K562 (cell line): ENCODE results near the gene C1RL. TPM values are rescaled to one million over a fixed set of nuclear protein-coding genes. Genes with fewer than 3 reads are reported as not detected.

Experiments
- BRD9 ChIP-seq: fragments of 450-650 bp; IDR thresholded peaks from 2 replicates; pipeline ENCODE4 v1.6.1; 2018; ENCODE audit warnings: low read depth; ENCODE audit not compliant: partially characterized antibody
- CREM ChIP-seq: IDR thresholded peaks from 2 replicates; pipeline ENCODE4 v1.6.1; 2014; ENCODE audit warnings: antibody characterized with exemption, low read depth
- IFI16 ChIP-seq: fragments of 250-450 bp; sonication (Bioruptor Pico); IDR thresholded peaks from 2 replicates; pipeline ENCODE4 v2.1.2; 2022; ENCODE audit warnings: mild to moderate bottlenecking, inconsistent platforms
- MAZ ChIP-seq, 2 experiments: fragments of 450-650 bp in 1 of 2; sonication (generic) in 1 of 2; formaldehyde crosslinking; IDR thresholded peaks in 1 of 2; conservative IDR thresholded peaks in 1 of 2; 2 replicates each; pipeline versions ENCODE4 v1.4.0 to v1.5.0; 2020; ENCODE audit warnings: mild to moderate bottlenecking in 1 of 2, missing genetic modification reagents in 1 of 2
- NFRKB ChIP-seq: fragments of 450-650 bp; IDR thresholded peaks from 2 replicates; pipeline ENCODE4 v1.6.1; 2016; ENCODE audit warnings: low read depth
- PHF20 ChIP-seq: fragments of 450-650 bp; IDR thresholded peaks from 2 replicates; pipeline ENCODE4 v1.6.1; 2018; ENCODE audit not compliant: partially characterized antibody
- RAD51 ChIP-seq: fragments of 450-650 bp; IDR thresholded peaks from 2 replicates; pipeline ENCODE4 v1.7.1; 2016; ENCODE audit warnings: low read depth, mild to moderate bottlenecking, borderline replicate concordance
- RB1 ChIP-seq: fragments of 450-650 bp; IDR thresholded peaks from 2 replicates; pipeline ENCODE4 v1.6.1; 2017; ENCODE audit warnings: low read depth, mild to moderate bottlenecking
- RBM15 ChIP-seq: fragments of 200-400 bp; formaldehyde crosslinking; IDR thresholded peaks from 2 replicates; pipeline ENCODE4 v1.6.1; 2018; ENCODE audit warnings: mild to moderate bottlenecking, low read length, moderate library complexity; ENCODE audit not compliant: insufficient read depth
- RNF2 ChIP-seq: sonication (generic); IDR thresholded peaks from 2 replicates; pipeline ENCODE4 v1.6.1; 2016
- SRF ChIP-seq, 2 experiments: fragments of 250-450, 450-650 bp in 1 of 2; sonication (Bioruptor Pico) in 1 of 2; sonication (generic) in 1 of 2; formaldehyde crosslinking; IDR thresholded peaks; 2 replicates each; pipeline versions ENCODE4 v1.5.0 to v1.5.1; 2020 to 2022; ENCODE audit warnings: mild to moderate bottlenecking in 1 of 2, missing genetic modification reagents in 1 of 2
- SRSF1 ChIP-seq: fragments of 200-400 bp; formaldehyde crosslinking; IDR thresholded peaks from 2 replicates; pipeline ENCODE4 v1.6.1; 2017; ENCODE audit warnings: mild to moderate bottlenecking, low read depth, low read length, moderate library complexity
- TAF9B ChIP-seq: fragments of 450-650 bp; IDR thresholded peaks from 2 replicates; pipeline ENCODE4 v1.6.1; 2018; ENCODE audit warnings: mild to moderate bottlenecking; ENCODE audit not compliant: partially characterized antibody
- TARDBP ChIP-seq: fragments of 450-650 bp; IDR thresholded peaks from 2 replicates; pipeline ENCODE4 v1.6.1; 2016
- TBL1XR1 ChIP-seq, 2 experiments: IDR thresholded peaks; 2 replicates each; pipeline ENCODE4 v1.6.1; 2012; ENCODE audit warnings: improper control_type of control experiment in 2 of 2, low read length in 2 of 2, mild to moderate bottlenecking in 1 of 2
- TEAD2 ChIP-seq: fragments of 450-650 bp; IDR thresholded peaks from 2 replicates; pipeline ENCODE4 v1.6.1; 2016; ENCODE audit warnings: missing genetic modification characterization, control low read depth, missing compliant biosample characterization
- THRAP3 ChIP-seq: fragments of 450-650 bp; IDR thresholded peaks from 2 replicates; pipeline ENCODE4 v1.6.1; 2016; ENCODE audit warnings: mild to moderate bottlenecking, inconsistent platforms, borderline replicate concordance
- YY1 ChIP-seq, 3 experiments: IDR thresholded peaks; 2 replicates each; pipeline ENCODE4 v1.6.1; 2011; ENCODE audit warnings: low read length in 2 of 3, mild to moderate bottlenecking in 2 of 3, moderate library complexity in 2 of 3, borderline replicate concordance in 1 of 3, control low read depth in 1 of 3, low read depth in 1 of 3; ENCODE audit not compliant: insufficient read depth in 3 of 3, insufficient replicate concordance in 2 of 3, control insufficient read depth in 1 of 3, insufficient read length in 1 of 3; ENCODE audit errors: extremely low read depth in 1 of 3
- ZBTB7A ChIP-seq: IDR thresholded peaks from 2 replicates; pipeline ENCODE4 v1.6.1; 2011; ENCODE audit warnings: low read depth, mild to moderate bottlenecking, low read length, moderate library complexity, borderline replicate concordance; ENCODE audit not compliant: control insufficient read depth
- ZC3H4 ChIP-seq: sonication (generic); formaldehyde crosslinking; IDR thresholded peaks from 2 replicates; pipeline ENCODE4 v1.9.0; 2021; ENCODE audit warnings: missing genetic modification reagents, borderline replicate concordance
- ZFP30 ChIP-seq: fragments of 250-450 bp; sonication (Bioruptor Pico); IDR thresholded peaks from 2 replicates; pipeline ENCODE4 v1.8.0; 2022; ENCODE audit warnings: moderate library complexity, mild to moderate bottlenecking, inconsistent platforms, borderline replicate concordance
- ZFP36 ChIP-seq: fragments of 150-350 bp; IDR thresholded peaks from 2 replicates; pipeline ENCODE4 v1.6.1; 2018; ENCODE audit warnings: low read length, low read depth; ENCODE audit not compliant: partially characterized antibody
- ZNF143 ChIP-seq: sonication (generic); formaldehyde crosslinking; IDR thresholded peaks from 2 replicates; pipeline ENCODE4 v1.9.0; 2022; ENCODE audit warnings: mild to moderate bottlenecking, missing genetic modification reagents
- ZNF41 ChIP-seq: fragments of 250-450 bp; sonication (Bioruptor Pico); conservative IDR thresholded peaks from 2 replicates; pipeline ENCODE4 v1.4.0; 2020; ENCODE audit warnings: mild to moderate bottlenecking
- polyA plus RNA-seq, 8 experiments: library from polyadenylated mRNA; depleted of rRNA in 4 of 8; stranded (reverse) in 5 of 8; unstranded in 3 of 8; fragments of >200 nt; fragmentation: Nextera tagmentation in 2 of 8; fragmentation: Illumina TruSeq in 1 of 8; extraction: Ambion mirVana in 2 of 8; extraction: Trizol in 1 of 8; gene quantifications; 2 replicates each; pipeline versions ENCODE4 v1.2.1 to v1.2.3, GENCODE V29; 2011 to 2014; ENCODE audit warnings: inconsistent platforms in 1 of 8, missing spikeins in 1 of 8
- total RNA-seq, 7 experiments: library from RNA; depleted of rRNA in 6 of 7; stranded (reverse); fragments of >200 nt in 6 of 7; fragmentation: Illumina TruSeq in 2 of 7; extraction: Trizol in 2 of 7; gene quantifications; 2 replicates each; pipeline versions ENCODE4 v1.2.1 to v1.2.3, GENCODE V29; 2011 to 2021; ENCODE audit warnings: low replicate concordance in 1 of 7
- TF ChIP-seq, protein P1 (sequence below): IDR thresholded peaks from 2 replicates; pipeline ENCODE4 v1.6.1; 2011; ENCODE audit not compliant: insufficient read length; ENCODE audit errors: extremely low read depth
- TF ChIP-seq, protein P2 (sequence below), 3 experiments: IDR thresholded peaks in 2 of 3; conservative IDR thresholded peaks in 1 of 3; 2 replicates each; pipeline ENCODE4 v1.5.1; 2011 to 2012; ENCODE audit warnings: low read length in 3 of 3, mild to moderate bottlenecking in 3 of 3, control low read depth in 2 of 3, improper control_type of control experiment in 1 of 3, inconsistent platforms in 1 of 3, low read depth in 1 of 3, mixed read lengths in 1 of 3, moderate library complexity in 1 of 3; ENCODE audit not compliant: insufficient read depth in 2 of 3

C1RL gene
- total and polyA plus RNA-seq, 9 of the 15 experiments (the other 6 are each of a cell fraction or from before 2014, with no cell fraction given), result 1.4 to 10.7 (median 8.0) TPM

DNA sequence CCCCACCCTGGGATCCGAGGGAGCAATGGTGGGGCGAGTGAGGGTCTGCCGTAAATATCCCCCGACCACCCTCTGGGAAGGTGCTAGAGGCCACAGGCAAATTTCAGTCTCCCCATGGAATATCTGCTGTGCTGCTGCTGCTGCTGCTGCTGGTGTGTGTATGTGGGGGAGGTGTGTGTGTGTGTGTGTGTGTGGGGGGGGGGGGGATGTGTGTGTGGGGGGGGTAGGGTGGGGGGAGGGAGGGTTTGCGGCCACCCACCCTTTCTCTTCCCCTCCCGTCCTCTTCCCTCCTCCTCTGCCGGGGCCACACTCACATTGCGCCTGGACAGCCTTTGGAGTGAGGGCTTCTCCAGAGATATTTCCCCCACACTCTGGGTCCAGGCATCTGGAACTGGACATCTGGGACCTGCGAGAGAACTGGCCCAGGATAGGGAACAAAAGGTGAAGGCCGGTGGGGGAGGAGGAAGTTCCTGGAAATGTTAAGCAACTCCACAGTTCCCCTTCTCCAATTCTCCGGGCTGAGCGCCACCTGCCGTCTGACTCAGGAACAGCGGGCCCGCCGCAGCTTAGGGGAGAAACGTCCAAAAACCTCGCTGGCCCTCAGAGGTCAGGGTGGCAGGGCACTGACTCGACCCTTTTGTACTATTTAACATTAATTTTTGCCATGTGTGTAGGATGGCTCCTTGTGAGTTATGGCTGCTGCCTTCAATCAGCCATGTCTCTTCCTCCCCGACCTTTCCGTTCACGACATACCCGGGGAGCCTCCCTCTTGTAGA, at the start of gene C1RL (continued):
- TF ChIP-seq YY1 (IDR thresholded peaks at IDR 0.05; ENCODE audit: borderline replicate concordance in 1 of 3, control insufficient read depth in 1 of 3, extremely low read depth in 1 of 3, insufficient read depth in 3 of 3, insufficient read length in 1 of 3, insufficient replicate concordance in 2 of 3, low read depth in 1 of 3, low read length in 2 of 3) (no peak), TARDBP (peak; percentile 36; the same call in 1 of the 2 replicates), TEAD2 (no peak), BRD9 (peak; percentile 48), NFRKB (peak; percentile 28; the same call in 1 of the 2 replicates), RBM15 (no peak), SRF (CRISPR knock-in tag; IDR thresholded peaks at IDR 0.05) (peak in 1 of 2 experiments; percentile 58; a peak in 1 of 4 replicates), ZBTB7A (peak; percentile 32; the same call in 1 of the 2 replicates), ZC3H4 (CRISPR knock-in tag) (no peak), RB1 (peak; percentile 35; the same call in 1 of the 2 replicates), ZNF41 (no peak), IFI16 (CRISPR knock-in tag) (no peak), RAD51 (no peak), THRAP3 (no peak), PHF20 (peak; percentile 36), RNF2 (0 out of 2 replicates have a peak, but pooled peaks have one; percentile 42), SRSF1 (no peak), ZFP30 (CRISPR knock-in tag) (no peak), ZFP36 (no peak), ZNF143 (CRISPR knock-in tag) (no peak), MAZ (CRISPR knock-in tag; conservative IDR thresholded peaks at IDR 0.05 in 1 of 2, IDR thresholded peaks at IDR 0.05 in 1 of 2) (peak in 1 of 2 experiments; percentile 84; a peak in 3 of 4 replicates), TBL1XR1 (IDR thresholded peaks at IDR 0.05; ENCODE audit: low read length in 2 of 2) (peak in 1 of 2 experiments; percentile 18; a peak in 1 of 4 replicates), TAF9B (peak; percentile 35), CREM (0 out of 2 replicates have a peak, but pooled peaks have one; percentile 31)
- TF ChIP-seq, protein P1, sequence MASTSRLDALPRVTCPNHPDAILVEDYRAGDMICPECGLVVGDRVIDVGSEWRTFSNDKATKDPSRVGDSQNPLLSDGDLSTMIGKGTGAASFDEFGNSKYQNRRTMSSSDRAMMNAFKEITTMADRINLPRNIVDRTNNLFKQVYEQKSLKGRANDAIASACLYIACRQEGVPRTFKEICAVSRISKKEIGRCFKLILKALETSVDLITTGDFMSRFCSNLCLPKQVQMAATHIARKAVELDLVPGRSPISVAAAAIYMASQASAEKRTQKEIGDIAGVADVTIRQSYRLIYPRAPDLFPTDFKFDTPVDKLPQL, result no peak
- TF ChIP-seq, protein P2, sequence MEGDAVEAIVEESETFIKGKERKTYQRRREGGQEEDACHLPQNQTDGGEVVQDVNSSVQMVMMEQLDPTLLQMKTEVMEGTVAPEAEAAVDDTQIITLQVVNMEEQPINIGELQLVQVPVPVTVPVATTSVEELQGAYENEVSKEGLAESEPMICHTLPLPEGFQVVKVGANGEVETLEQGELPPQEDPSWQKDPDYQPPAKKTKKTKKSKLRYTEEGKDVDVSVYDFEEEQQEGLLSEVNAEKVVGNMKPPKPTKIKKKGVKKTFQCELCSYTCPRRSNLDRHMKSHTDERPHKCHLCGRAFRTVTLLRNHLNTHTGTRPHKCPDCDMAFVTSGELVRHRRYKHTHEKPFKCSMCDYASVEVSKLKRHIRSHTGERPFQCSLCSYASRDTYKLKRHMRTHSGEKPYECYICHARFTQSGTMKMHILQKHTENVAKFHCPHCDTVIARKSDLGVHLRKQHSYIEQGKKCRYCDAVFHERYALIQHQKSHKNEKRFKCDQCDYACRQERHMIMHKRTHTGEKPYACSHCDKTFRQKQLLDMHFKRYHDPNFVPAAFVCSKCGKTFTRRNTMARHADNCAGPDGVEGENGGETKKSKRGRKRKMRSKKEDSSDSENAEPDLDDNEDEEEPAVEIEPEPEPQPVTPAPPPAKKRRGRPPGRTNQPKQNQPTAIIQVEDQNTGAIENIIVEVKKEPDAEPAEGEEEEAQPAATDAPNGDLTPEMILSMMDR (IDR thresholded peaks at IDR 0.05 in 2 of 3, conservative IDR thresholded peaks at IDR 0.05 in 1 of 3; ENCODE audit: insufficient read depth in 2 of 3, low read depth in 1 of 3, low read length in 3 of 3), result peak; percentile 83 to 93 (median 86)
